ENCODE results near the gene TMEM209.
"Not testable (repeated sequence)": the region's sequence is repeated elsewhere in the genome, so short reads cannot be mapped to it uniquely, and the experiment has no call there.

TMEM209 gene

GRCh38 chr7:130205084-130205947 lies at the start of gene TMEM209:
TMEM209 (minus strand) TSS chr7:130205406; CDS start chr7:130205375, 31 bp downstream.
- DNase-seq (ENCODE audit: low read depth), result peak; percentile 98
- no peak for TF ChIP-seq CTCF (IDR thresholded peaks at IDR 0.05; ENCODE audit: insufficient read depth, low read depth, low read length, missing control alignments)

GRCh38 chr7:130254555-130254954 lies 49.3 kb upstream of the TMEM209 start:
- no peak overlapping the region for H3K4me3 ChIP-seq (ENCODE audit: low read depth, low read length)
- no peak for DNase-seq (ENCODE audit: low read depth)
- TF ChIP-seq CTCF (IDR thresholded peaks at IDR 0.05; ENCODE audit: insufficient read depth, low read depth, low read length, missing control alignments), result no peak

More at GRCh38 chr7:130205084-130205947, at the start of gene TMEM209:
- H3K4me3 ChIP-seq (ENCODE audit: low read depth, low read length), result peak within 1 kb of the TSS; percentile 92

- DNase-seq (ENCODE audit: low read depth); H3K4me3 ChIP-seq (ENCODE audit: low read depth, low read length): not testable (repeated sequence)
These were observed 44.4 kb upstream of the TMEM209 start for GRCh38 chr7:130249626-130250025.

GRCh38 chr7:130248842-130249241 lies 43.6 kb upstream of the TMEM209 start:
- not testable (repeated sequence) for H3K4me3 ChIP-seq (ENCODE audit: low read depth, low read length); DNase-seq (ENCODE audit: low read depth)

GRCh38 chr7:130246491-130246890 lies 41.3 kb upstream of the TMEM209 start:
- not testable (repeated sequence) for H3K4me3 ChIP-seq (ENCODE audit: low read depth, low read length); DNase-seq (ENCODE audit: low read depth)

- not testable (repeated sequence) for H3K4me3 ChIP-seq (ENCODE audit: low read depth, low read length)
- DNase-seq (ENCODE audit: low read depth), result peak; percentile 29
These were observed 38.3 kb upstream of the TMEM209 start for GRCh38 chr7:130243486-130243885.

- peak; percentile 54 for DNase-seq (ENCODE audit: low read depth)
- peak; percentile 90 for TF ChIP-seq CTCF (IDR thresholded peaks at IDR 0.05; ENCODE audit: insufficient read depth, low read depth, low read length, missing control alignments)
- no peak overlapping the region for H3K4me3 ChIP-seq (ENCODE audit: low read depth, low read length)
These were observed 37.2 kb upstream of the TMEM209 start for GRCh38 chr7:130242198-130243014.

GRCh38 chr7:130240240-130240639 lies 35.0 kb upstream of the TMEM209 start:
- DNase-seq (ENCODE audit: low read depth), result no peak
- H3K4me3 ChIP-seq (ENCODE audit: low read depth, low read length), result no peak overlapping the region
- no peak for TF ChIP-seq CTCF (IDR thresholded peaks at IDR 0.05; ENCODE audit: insufficient read depth, low read depth, low read length, missing control alignments)

GRCh38 chr7:130236361-130236760 lies 31.2 kb upstream of the TMEM209 start:
- DNase-seq (ENCODE audit: low read depth); H3K4me3 ChIP-seq (ENCODE audit: low read depth, low read length): not testable (repeated sequence)
